Activated T-cell treated with anti-CD3 and anti-CD28 coated beads for 1 hour (primary cell): ENCODE data around the gene FOCAD.
"Not testable (repeated sequence)": the region's sequence is repeated elsewhere in the genome, so short reads cannot be mapped to it uniquely, and the experiment has no call there.

Source experiments
- DNase-seq: peaks from one replicate; pipeline ENCODE4 v3.0.0-alpha.2; 2020; ENCODE audit warnings: low read depth

The FOCAD gene

GRCh38 chr9:20973246-20973947, 289.3 kb downstream of the FOCAD start:
- not testable (repeated sequence) for DNase-seq

DNA sequence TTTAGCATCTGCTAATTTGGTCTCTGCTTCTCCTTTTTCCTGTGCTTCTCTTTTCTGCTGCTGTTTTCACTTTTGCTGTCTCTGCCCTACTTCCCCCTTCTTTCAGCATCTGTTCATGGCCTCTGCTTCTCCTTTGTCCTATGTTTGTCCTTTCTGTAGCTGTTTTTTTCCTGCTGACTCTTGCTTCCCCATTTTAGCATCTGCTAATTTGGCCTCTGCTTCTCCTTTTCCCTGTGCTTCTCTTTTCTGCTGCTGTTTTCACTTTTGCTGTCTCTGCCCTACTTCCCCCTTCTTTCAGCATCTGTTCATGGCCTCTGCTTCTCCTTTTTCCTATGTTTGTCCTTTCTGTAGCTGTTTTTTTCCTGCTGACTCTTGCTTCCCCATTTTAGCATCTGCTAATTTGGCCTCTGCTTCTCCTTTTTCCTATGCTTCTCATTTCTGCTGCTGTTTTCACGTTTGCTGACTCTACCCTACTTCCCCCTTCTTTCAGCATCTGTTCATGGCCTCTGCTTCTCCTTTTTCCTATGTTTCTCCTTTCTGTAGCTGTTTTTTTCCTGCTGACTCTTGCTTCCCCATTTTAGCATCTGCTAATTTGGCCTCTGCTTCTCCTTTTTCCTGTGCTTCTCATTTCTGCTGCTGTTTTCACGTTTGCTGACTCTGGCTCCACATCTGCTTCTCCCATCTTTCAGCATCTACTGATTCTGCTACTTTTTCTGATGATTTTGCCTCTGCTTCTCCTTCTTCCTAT, 290.3 kb downstream of the FOCAD start:
- not testable (repeated sequence) for DNase-seq

DNA sequence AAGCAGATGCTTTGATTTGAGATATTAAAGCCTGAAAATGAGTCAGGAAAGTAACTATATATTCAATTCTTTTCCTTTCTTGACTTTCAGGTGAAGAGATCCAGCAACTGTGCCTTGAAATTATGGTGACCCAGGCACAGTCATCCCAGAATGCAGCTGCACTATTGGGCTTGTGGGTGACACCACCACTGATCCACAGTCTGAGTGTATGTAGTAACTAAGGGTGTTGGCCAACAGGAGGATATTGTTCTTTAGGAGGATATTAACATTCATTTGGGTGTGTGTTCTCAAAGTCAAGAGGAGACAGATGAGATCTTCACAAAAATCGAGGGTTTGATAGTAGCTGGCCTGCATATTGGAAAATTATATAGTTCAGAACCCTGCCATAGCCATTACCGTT, 294.2 kb downstream of the FOCAD start:
- DNase-seq: no peak

DNA sequence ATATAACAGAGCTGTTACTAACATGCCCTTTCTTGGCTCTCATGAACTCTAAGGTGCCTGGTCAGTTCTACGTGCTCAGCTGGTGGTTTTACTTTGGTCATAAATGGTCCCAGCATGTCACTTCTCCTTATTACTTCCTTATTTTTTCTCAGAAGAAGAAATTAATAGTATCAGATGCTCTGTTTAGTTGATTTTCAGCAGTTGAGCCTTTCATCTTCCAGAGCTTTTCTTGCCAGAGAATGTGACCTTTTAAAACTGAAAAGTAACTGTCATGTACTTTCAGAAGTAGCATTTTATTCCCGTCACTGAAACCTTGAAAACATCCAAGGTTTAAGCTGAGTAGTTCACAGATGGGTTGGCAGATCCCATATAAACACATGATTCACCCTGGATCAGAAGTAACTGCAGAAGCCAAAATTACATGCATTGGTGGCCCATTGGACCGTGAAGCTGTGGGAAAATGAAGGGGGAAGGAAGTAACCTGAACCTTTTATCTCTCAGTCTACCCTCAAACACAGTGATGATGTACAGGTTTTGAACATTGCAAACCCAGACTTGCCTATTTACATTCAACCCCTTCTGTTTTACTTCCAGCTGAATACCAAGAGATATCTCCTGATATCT, 296.9 kb downstream of the FOCAD start:
- DNase-seq: no peak

GRCh38 chr9:20981486-20981885, 297.4 kb downstream of the FOCAD start:
- no peak for DNase-seq

GRCh38 chr9:20984506-20984905, 300.4 kb downstream of the FOCAD start:
- no peak for DNase-seq

- no peak for DNase-seq
Observed at GRCh38 chr9:20985851-20986600, 302.0 kb downstream of the FOCAD start.

- DNase-seq: no peak
Observed at GRCh38 chr9:20987521-20987920, 303.5 kb downstream of the FOCAD start.

GRCh38 chr9:20988061-20988460, 304.0 kb downstream of the FOCAD start:
- DNase-seq: no peak

GRCh38 chr9:20988671-20989315, 304.7 kb downstream of the FOCAD start:
- DNase-seq: no peak

GRCh38 chr9:20989923-20990341, 305.9 kb downstream of the FOCAD start:
- DNase-seq: no peak

DNA sequence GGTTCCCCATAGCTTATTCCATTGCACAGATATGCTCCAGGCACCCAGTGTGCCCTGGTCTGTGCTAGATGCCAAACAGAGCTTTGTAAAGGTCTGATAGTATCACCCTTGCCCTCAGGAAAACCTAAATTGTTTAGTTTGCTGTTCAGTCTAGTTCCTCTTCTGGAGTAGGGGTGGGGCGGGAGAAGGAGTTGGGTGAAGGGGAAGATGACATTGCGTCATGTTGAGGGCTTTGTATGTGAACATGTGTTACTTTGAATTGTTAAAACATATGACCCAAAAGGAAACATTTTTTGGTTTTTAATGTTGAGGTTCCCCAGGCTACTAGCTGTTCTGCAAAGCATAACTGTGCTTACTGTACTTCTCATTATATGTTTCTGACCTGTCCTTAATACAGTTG, 306.8 kb downstream of the FOCAD start:
- DNase-seq: no peak

DNA sequence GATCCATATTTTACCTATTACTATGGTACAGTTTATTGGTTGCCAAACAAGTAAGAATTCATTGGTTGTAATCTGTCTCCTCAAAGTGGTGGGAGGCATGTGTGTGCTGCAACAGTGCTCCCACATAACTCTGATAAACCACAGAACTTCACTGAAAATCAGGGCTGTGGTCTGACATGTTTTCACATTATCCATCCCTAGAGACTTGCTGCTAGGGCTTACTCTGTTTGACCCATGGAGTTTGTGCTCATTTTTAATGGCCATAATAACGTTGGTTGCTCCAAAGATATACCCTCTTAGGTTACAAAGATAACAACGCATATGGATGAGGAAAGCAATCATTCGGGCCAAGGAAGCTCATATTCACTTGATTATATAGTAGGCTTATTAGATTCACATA, 310.4 kb downstream of the FOCAD start:
- DNase-seq: no peak

- no peak for DNase-seq
Observed at GRCh38 chr9:20995616-20996015, 311.6 kb downstream of the FOCAD start.

DNA sequence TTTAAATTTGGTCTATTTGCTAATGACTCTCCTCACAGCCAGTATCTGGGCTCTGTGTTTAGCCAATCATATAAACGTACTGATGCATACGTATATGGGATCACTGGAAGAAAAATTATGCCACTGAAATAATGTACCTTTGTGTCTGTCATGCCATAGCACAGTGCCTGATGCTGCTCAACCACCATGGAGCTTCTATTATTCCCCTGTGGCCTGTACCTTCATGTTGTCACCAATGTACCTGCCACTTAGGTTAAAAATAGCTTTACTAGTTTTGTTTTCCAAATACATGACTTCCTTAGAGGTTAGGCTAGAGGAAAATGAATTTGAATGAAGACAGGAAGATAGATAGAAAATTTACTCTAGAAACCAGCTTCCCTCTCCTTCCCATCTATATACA, 312.8 kb downstream of the FOCAD start:
- no peak for DNase-seq

GRCh38 chr9:20997503-20998076, 313.5 kb downstream of the FOCAD start:
- DNase-seq: no peak

DNA sequence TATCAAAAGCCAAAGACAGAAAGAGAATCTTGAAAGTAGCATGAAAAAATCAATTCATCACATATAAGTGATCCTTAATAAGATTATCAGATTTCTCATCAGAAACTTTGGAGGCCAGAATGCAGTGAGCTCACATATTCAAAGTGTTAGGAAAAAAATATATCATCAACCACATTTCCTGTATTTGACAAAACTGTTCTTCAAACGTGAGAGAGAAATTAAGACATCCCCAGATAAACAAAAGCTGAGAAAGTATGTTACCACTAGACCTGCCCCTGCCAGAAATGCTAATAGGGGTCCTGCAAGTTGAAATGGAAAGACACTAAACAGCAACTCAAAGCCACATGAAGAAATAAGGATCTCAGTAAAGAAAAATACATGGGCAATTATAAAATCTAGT, 317.5 kb downstream of the FOCAD start:
- no peak for DNase-seq

DNA sequence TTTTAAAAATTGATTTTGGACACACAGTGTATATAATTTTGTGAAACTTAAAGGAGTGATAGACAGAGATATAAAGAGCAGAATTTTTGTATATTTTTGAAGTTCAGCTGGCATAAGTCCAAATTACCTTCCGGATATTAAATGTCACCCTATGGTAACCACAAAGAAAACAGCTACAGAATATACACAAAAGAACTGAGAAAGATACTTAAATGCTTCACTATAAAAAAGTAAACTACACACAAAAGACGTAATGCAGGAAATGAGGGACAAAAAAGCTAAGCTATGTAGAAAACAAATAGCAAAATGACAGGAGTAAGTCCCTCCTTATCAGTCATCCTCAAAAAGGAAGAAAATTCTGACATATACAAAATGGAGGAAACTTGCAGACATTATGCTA, 318.0 kb downstream of the FOCAD start:
- no peak for DNase-seq

- no peak for DNase-seq
Observed at GRCh38 chr9:21015129-21015815, 331.2 kb downstream of the FOCAD start.

DNA sequence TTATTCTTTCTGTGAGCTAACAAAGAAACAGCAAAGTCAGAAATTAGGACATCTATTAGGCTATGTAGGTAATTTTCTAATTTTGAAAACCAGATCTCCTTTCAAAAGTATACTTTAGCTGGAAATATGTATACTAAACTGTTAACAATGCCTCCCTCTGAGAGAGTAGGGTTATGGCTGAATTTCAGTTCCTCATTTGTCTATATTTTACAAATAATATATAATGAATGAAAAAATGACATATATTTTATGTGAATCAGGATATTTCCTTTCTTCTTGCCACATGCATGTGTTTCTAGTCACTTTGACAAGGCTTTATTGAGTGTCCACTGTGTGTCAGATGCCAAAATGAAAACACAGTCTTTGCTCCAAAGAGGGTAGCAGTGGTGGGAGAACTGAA, 331.9 kb downstream of the FOCAD start:
- no peak for DNase-seq
